ENCODE measurements around the gene SCML1. TPM values are rescaled to one million over a fixed set of nuclear protein-coding genes. Genes with fewer than 3 reads are reported as not detected.
A peak's percentile ranks its signal among the peaks of the same experiment; 100 is the strongest.

The SCML1 gene
- total RNA-seq, 4 donors from 2014 or later: 3.4 to 12.4 (median 7.8) TPM

GRCh38 chrX:17707731-17708130, 29.6 kb upstream of the SCML1 start:
- 88 to 94% methylated on average over 3 of the region's 3 CpGs for WGBS, 2 donors (ENCODE audit: low coverage in 1 of 2)

GRCh38 chrX:17710871-17711301, 26.4 kb upstream of the SCML1 start:
- Histone ChIP-seq H3K9me3 (no peaks in the 10 kb centered on the region), H3K4me1 (no peaks in the 10 kb centered on the region), H3K36me3 (no peaks in the 10 kb centered on the region), H3K27ac (no peak overlapping the region), H3K4me3 (no peak overlapping the region), H3K27me3 (no peaks in the 10 kb centered on the region)
- TF ChIP-seq POLR2A (IDR thresholded peaks at IDR 0.05): no peak
- TF ChIP-seq EP300 (IDR thresholded peaks at IDR 0.05): no peak
- no peak for TF ChIP-seq POLR2AphosphoS5 (IDR thresholded peaks at IDR 0.05)
- no peak for TF ChIP-seq CTCF (IDR thresholded peaks at IDR 0.05)
- ATAC-seq: peak; percentile 37
- WGBS, 2 donors (ENCODE audit: low coverage in 1 of 2): no CpG with 5 or more reads among the region's 1 CpG

More at GRCh38 chrX:17707731-17708130, 29.6 kb upstream of the SCML1 start:
- no peak overlapping the region for H3K27ac ChIP-seq
- no peaks in the 10 kb centered on the region for H3K27me3 ChIP-seq
- ATAC-seq: no peak
- H3K4me3 ChIP-seq: no peak overlapping the region
- no peaks in the 10 kb centered on the region for H3K36me3 ChIP-seq
- TF ChIP-seq CTCF (IDR thresholded peaks at IDR 0.05) (no peak), POLR2A (IDR thresholded peaks at IDR 0.05) (no peak), EP300 (IDR thresholded peaks at IDR 0.05) (no peak), POLR2AphosphoS5 (IDR thresholded peaks at IDR 0.05) (no peak)
- H3K9me3 ChIP-seq: no peaks in the 10 kb centered on the region
- H3K4me1 ChIP-seq: no peaks in the 10 kb centered on the region

GRCh38 chrX:17713288-17713687, 24.0 kb upstream of the SCML1 start:
- no peaks in the 10 kb centered on the region for H3K36me3 ChIP-seq
- no peaks in the 10 kb centered on the region for H3K4me1 ChIP-seq
- H3K4me3 ChIP-seq: no peak overlapping the region
- TF ChIP-seq CTCF (IDR thresholded peaks at IDR 0.05) (no peak), POLR2A (IDR thresholded peaks at IDR 0.05) (no peak), EP300 (IDR thresholded peaks at IDR 0.05) (no peak), POLR2AphosphoS5 (IDR thresholded peaks at IDR 0.05) (no peak)
- no peaks in the 10 kb centered on the region for H3K27me3 ChIP-seq
- WGBS, 2 donors (ENCODE audit: low coverage in 1 of 2): 42 to 60% methylated on average over 1 to 2 of the region's 2 CpGs
- no peak overlapping the region for H3K27ac ChIP-seq
- no peak for ATAC-seq
- no peaks in the 10 kb centered on the region for H3K9me3 ChIP-seq

GRCh38 chrX:17718649-17719165, 18.6 kb upstream of the SCML1 start:
- no peak overlapping the region for H3K4me3 ChIP-seq
- no peaks in the 10 kb centered on the region for H3K4me1 ChIP-seq
- H3K27ac ChIP-seq: no peak overlapping the region
- H3K36me3 ChIP-seq: no peaks in the 10 kb centered on the region
- TF ChIP-seq CTCF (IDR thresholded peaks at IDR 0.05) (no peak), POLR2AphosphoS5 (IDR thresholded peaks at IDR 0.05) (no peak), EP300 (IDR thresholded peaks at IDR 0.05) (no peak), POLR2A (IDR thresholded peaks at IDR 0.05) (no peak)
- ATAC-seq: no peak
- no peaks in the 10 kb centered on the region for H3K27me3 ChIP-seq
- no peaks in the 10 kb centered on the region for H3K9me3 ChIP-seq

- Histone ChIP-seq H3K36me3 (no peaks in the 10 kb centered on the region), H3K9me3 (no peaks in the 10 kb centered on the region), H3K4me3 (no peak overlapping the region), H3K27ac (no peak overlapping the region), H3K27me3 (no peaks in the 10 kb centered on the region), H3K4me1 (no peaks in the 10 kb centered on the region)
- ATAC-seq: no peak
- 61 to 76% methylated on average over 5 to 6 of the region's 6 CpGs for WGBS, 2 donors (ENCODE audit: low coverage in 1 of 2)
- TF ChIP-seq EP300 (IDR thresholded peaks at IDR 0.05) (no peak), CTCF (IDR thresholded peaks at IDR 0.05) (no peak), POLR2A (IDR thresholded peaks at IDR 0.05) (no peak), POLR2AphosphoS5 (IDR thresholded peaks at IDR 0.05) (no peak)
Measured at GRCh38 chrX:17719711-17720110, 17.6 kb upstream of the SCML1 start.
